Measurements from ENCODE around the gene ABCA9. TPM values are rescaled to one million over a fixed set of nuclear protein-coding genes. Genes with fewer than 3 reads are reported as not detected.

ABCA9 gene
- total RNA-seq, 1 experiment from 2014 or later: not detected

DNA sequence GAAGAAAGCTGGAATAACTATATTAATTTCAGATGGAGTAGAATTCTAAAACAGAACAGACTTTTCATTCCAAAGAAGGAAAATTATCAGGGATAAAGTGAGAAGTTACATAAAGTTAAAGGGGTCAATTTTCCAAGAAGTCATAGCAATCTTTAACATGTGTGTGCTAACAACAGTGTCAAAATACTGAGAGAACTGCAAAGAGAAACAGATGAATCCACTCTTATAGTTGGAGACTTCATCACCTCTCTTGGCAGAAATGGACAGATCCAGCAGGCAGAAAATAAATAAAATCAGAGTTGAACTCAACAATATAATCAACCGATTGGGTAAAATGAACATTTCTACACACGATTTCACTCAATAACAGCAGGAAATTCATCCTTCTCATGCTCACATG is 5.4 kb downstream of the ABCA9 start:
- H3K79me2 ChIP-seq (ENCODE audit: low read depth): no peaks in the 10 kb centered on the region
- DNase-seq: no peak
- ChIA-PET POLR2A (ENCODE audit: unreplicated experiment) (no interaction called here), CTCF (no interaction called here)
- H4K20me1 ChIP-seq (ENCODE audit: insufficient read depth): no peaks in the 10 kb centered on the region
- H3K9me3 ChIP-seq (ENCODE audit: insufficient read depth, low read depth): no peaks in the 10 kb centered on the region; the same call in 1 of the 2 replicates
- H2AFZ ChIP-seq: no peak overlapping the region
- no peaks in the 10 kb centered on the region for H3F3A ChIP-seq (ENCODE audit: insufficient read depth, low read depth)
- BruUV-seq (replicated peaks): no TSS peak
- H3K4me2 ChIP-seq: no peak overlapping the region
- H3K27me3 ChIP-seq (ENCODE audit: insufficient read depth, low read depth): no peaks in the 10 kb centered on the region
- no peaks in the 10 kb centered on the region for H3K36me3 ChIP-seq (ENCODE audit: low read depth)
- H3K4me3 ChIP-seq: no peak overlapping the region
- H3K4me1 ChIP-seq (replicated peaks; ENCODE audit: insufficient read depth): no peaks in the 10 kb centered on the region
- 0 out of 2 replicates have a peak, but pooled peaks cover 4% of the 10 kb centered on the region for H3K9me2 ChIP-seq (ENCODE audit: insufficient read depth)
- no peak for TF ChIP-seq EZH2 (IDR thresholded peaks at IDR 0.05; ENCODE audit: low read depth)
- TF ChIP-seq, protein P1, sequence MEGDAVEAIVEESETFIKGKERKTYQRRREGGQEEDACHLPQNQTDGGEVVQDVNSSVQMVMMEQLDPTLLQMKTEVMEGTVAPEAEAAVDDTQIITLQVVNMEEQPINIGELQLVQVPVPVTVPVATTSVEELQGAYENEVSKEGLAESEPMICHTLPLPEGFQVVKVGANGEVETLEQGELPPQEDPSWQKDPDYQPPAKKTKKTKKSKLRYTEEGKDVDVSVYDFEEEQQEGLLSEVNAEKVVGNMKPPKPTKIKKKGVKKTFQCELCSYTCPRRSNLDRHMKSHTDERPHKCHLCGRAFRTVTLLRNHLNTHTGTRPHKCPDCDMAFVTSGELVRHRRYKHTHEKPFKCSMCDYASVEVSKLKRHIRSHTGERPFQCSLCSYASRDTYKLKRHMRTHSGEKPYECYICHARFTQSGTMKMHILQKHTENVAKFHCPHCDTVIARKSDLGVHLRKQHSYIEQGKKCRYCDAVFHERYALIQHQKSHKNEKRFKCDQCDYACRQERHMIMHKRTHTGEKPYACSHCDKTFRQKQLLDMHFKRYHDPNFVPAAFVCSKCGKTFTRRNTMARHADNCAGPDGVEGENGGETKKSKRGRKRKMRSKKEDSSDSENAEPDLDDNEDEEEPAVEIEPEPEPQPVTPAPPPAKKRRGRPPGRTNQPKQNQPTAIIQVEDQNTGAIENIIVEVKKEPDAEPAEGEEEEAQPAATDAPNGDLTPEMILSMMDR (conservative IDR thresholded peaks at IDR 0.05): no peak
- H3K27ac ChIP-seq: no peak overlapping the region
- intact Hi-C loops (cut with micrococcal nuclease; ENCODE audit: unreplicated experiment): no loop called here

DNA sequence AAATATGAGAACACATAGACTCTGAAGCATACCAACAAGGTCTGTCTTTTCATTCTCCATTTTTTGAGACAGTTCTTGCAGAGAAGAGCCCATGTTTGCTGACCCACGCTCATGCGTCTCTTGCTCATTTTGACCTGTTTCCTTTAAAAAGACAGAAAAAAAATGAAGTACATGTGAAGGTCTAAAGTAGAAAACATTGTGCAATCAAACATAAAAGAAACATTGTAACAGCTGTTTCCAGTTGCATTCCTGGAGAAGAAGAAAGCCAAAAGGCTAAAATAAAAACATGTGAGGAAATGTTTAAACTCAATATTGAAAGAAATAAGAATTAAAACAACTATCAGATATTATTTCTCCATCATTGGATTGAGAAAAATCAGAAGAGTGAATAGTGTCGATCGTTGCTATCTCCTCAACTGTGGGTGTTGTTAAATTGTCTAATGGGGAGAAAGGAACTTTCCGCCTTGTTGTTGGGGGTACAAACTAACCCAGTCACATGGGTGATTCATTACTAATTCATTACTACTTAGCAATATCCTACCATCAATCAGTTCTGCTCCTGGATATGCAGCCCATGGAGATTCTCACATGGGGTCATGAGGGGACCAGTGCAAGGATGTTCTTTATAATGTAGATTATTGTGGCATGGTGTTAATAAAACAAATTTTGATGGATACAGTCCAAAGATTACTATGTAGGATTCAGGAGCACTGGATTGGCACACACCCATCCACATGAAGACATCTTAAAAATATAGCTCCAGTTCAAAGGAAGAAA is 9.5 kb downstream of the ABCA9 start:
- BruUV-seq (replicated peaks): no TSS peak
- CTCF ChIA-PET: no interaction called here

DNA sequence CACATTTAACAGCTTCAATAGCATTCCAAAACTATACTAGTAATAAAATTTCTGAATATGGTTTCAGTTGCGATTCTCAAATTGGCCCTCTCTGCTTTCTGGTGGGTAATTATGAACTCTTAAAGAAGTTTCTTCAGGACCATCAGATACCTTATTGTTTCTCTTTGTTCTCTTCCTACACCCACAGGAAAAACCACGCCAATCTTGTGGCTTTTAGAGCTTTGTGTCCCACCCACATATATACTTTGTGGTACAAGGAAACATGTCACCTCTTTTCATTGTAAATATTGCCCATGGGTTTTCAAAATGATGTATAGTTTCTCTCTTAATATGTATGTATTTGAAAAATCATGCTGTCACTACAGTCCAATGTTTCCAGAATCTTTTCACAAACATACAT is 12.1 kb downstream of the ABCA9 start:
- Histone ChIP-seq H4K20me1 (ENCODE audit: insufficient read depth) (no peaks in the 10 kb centered on the region), H3K36me3 (ENCODE audit: low read depth) (no peaks in the 10 kb centered on the region), H3K9me3 (ENCODE audit: insufficient read depth, low read depth) (peaks cover 14% of the 10 kb centered on the region), H3K27me3 (ENCODE audit: insufficient read depth, low read depth) (no peaks in the 10 kb centered on the region), H3K4me3 (no peak overlapping the region), H3K4me2 (no peak overlapping the region), H3K4me1 (replicated peaks; ENCODE audit: insufficient read depth) (peaks cover 23% of the 10 kb centered on the region), H3K9me2 (ENCODE audit: insufficient read depth) (no peaks in the 10 kb centered on the region; the same call in 1 of the 2 replicates), H2AFZ (no peak overlapping the region), H3F3A (ENCODE audit: insufficient read depth, low read depth) (peaks cover 20% of the 10 kb centered on the region), H3K79me2 (ENCODE audit: low read depth) (no peaks in the 10 kb centered on the region), H3K27ac (no peak overlapping the region)
- intact Hi-C loops (cut with micrococcal nuclease; ENCODE audit: unreplicated experiment): loop anchor here (10.0 kb wide), 1 partner anchor 166 kb away; no protein-coding TSS in a partner anchor
- BruUV-seq (replicated peaks): no TSS peak
- no peak for TF ChIP-seq EZH2 (IDR thresholded peaks at IDR 0.05; ENCODE audit: low read depth)
- TF ChIP-seq, protein P1 (conservative IDR thresholded peaks at IDR 0.05): no peak
- DNase-seq: no peak
- ChIA-PET POLR2A (ENCODE audit: unreplicated experiment) (no interaction called here), CTCF (no interaction called here)

More for the DNA sequence above, 9.5 kb downstream of the ABCA9 start:
- Histone ChIP-seq H3K27me3 (ENCODE audit: insufficient read depth, low read depth) (no peaks in the 10 kb centered on the region), H3K79me2 (ENCODE audit: low read depth) (no peaks in the 10 kb centered on the region), H3K4me2 (no peak overlapping the region), H3K9me2 (ENCODE audit: insufficient read depth) (no peaks in the 10 kb centered on the region), H3K4me1 (replicated peaks; ENCODE audit: insufficient read depth) (peaks cover 23% of the 10 kb centered on the region), H4K20me1 (ENCODE audit: insufficient read depth) (no peaks in the 10 kb centered on the region), H3K36me3 (ENCODE audit: low read depth) (no peaks in the 10 kb centered on the region), H3K4me3 (no peak overlapping the region), H2AFZ (no peak overlapping the region), H3F3A (ENCODE audit: insufficient read depth, low read depth) (peaks cover 20% of the 10 kb centered on the region), H3K9me3 (ENCODE audit: insufficient read depth, low read depth) (peaks cover 8% of the 10 kb centered on the region), H3K27ac (no peak overlapping the region)
- intact Hi-C loops (cut with micrococcal nuclease; ENCODE audit: unreplicated experiment): no loop called here
- POLR2A ChIA-PET (ENCODE audit: unreplicated experiment): no interaction called here
- no peak for DNase-seq
- TF ChIP-seq, protein P1 (conservative IDR thresholded peaks at IDR 0.05): no peak
- TF ChIP-seq EZH2 (IDR thresholded peaks at IDR 0.05; ENCODE audit: low read depth): no peak
